Cardiac muscle cell (in vitro differentiated cells and primary cell): ENCODE results near the gene CEACAM19. TPM values are rescaled to one million over a fixed set of nuclear protein-coding genes. Genes with fewer than 3 reads are reported as not detected.

Experiments used
- DNase-seq, 2 donors: peaks; one replicate each; pipeline versions ENCODE4 v3.0.0 to v3.0.0-alpha.2; 2010 to 2017; ENCODE audit warnings: low read depth in 1 of 2, low spot score in 1 of 2
- H3K27ac ChIP-seq: fragments of 200-600 bp; sonication (generic); 2 replicates; pipeline ENCODE4 v1.5.1; 2016
- H3K27me3 ChIP-seq: fragments of 200-600 bp; sonication (generic); 2 replicates; pipeline ENCODE4 v1.6.0; 2016; ENCODE audit warnings: control low read depth
- H3K36me3 ChIP-seq: fragments of 200-600 bp; sonication (generic); 2 replicates; pipeline ENCODE4 v1.5.1; 2016; ENCODE audit warnings: control low read depth
- H3K4me1 ChIP-seq: fragments of 200-600 bp; sonication (generic); 2 replicates; pipeline ENCODE4 v1.8.1; 2017; ENCODE audit warnings: low read depth, mild to moderate bottlenecking, mixed run types
- H3K4me3 ChIP-seq: fragments of 200-600 bp; sonication (generic); 2 replicates; pipeline ENCODE4 v1.5.1; 2016; ENCODE audit warnings: mild to moderate bottlenecking
- H3K9me3 ChIP-seq: fragments of 200-600 bp; sonication (generic); 2 replicates; pipeline ENCODE4 v1.5.1; 2017; ENCODE audit warnings: low read depth, mild to moderate bottlenecking, control low read depth
- CTCF ChIP-seq: IDR thresholded peaks from 2 replicates; pipeline ENCODE4 v1.5.1; 2012; ENCODE audit warnings: low read depth, mild to moderate bottlenecking, low read length
- polyA plus RNA-seq: library from polyadenylated mRNA; unstranded; fragments of >200 nt; fragmentation: Nextera tagmentation; extraction: Ambion mirVana; gene quantifications from 2 replicates; pipeline ENCODE4 v1.2.1, GENCODE V29; 2016
- total RNA-seq: library from RNA; depleted of rRNA; stranded (reverse); fragments of >200 nt; gene quantifications from 2 replicates; pipeline ENCODE4 v1.2.3, GENCODE V29; 2016

The CEACAM19 gene
- total and polyA plus RNA-seq, 2 experiments from 2014 or later: 4.3 to 8.4 TPM

- H3K36me3 ChIP-seq: peaks cover 3% of the 10 kb centered on the region
- no peaks in the 10 kb centered on the region for H3K9me3 ChIP-seq
- no peaks in the 10 kb centered on the region for H3K4me1 ChIP-seq
- H3K4me3 ChIP-seq: peak within 1 kb of the TSS; percentile 77
- no peak for TF ChIP-seq CTCF
- peak; percentile 74 to 79 for DNase-seq
- peak within 1 kb of the TSS; percentile 76 for H3K27ac ChIP-seq
- no peaks in the 10 kb centered on the region for H3K27me3 ChIP-seq
Observed at GRCh38 chr19:44643605-44644401, 27.5 kb upstream of the CEACAM19 start, which contains the start of gene PVR. Gene PVR (plus strand): TSS chr19:44643910. CDS start chr19:44644097, 187 bp downstream.

- DNase-seq: peak in 1 of 2 donors; percentile 23
- peak overlapping the region; percentile 77 for H3K4me3 ChIP-seq
- H3K36me3 ChIP-seq: peaks cover 3% of the 10 kb centered on the region
- TF ChIP-seq CTCF: no peak
- H3K27ac ChIP-seq: peak overlapping the region; percentile 76
- H3K27me3 ChIP-seq: no peaks in the 10 kb centered on the region
- no peaks in the 10 kb centered on the region for H3K9me3 ChIP-seq
- no peaks in the 10 kb centered on the region for H3K4me1 ChIP-seq
Observed at GRCh38 chr19:44644402-44645016, 26.8 kb upstream of the CEACAM19 start.

GRCh38 chr19:44645407-44646048 lies 25.8 kb upstream of the CEACAM19 start:
- no peaks in the 10 kb centered on the region for H3K27me3 ChIP-seq
- H3K27ac ChIP-seq: no peak overlapping the region
- DNase-seq: no peak
- H3K4me1 ChIP-seq: no peaks in the 10 kb centered on the region
- H3K4me3 ChIP-seq: no peak overlapping the region
- H3K9me3 ChIP-seq: no peaks in the 10 kb centered on the region
- TF ChIP-seq CTCF: no peak
- peaks cover 3% of the 10 kb centered on the region for H3K36me3 ChIP-seq

GRCh38 chr19:44646049-44646416 lies 25.2 kb upstream of the CEACAM19 start:
- H3K36me3 ChIP-seq: peaks cover 3% of the 10 kb centered on the region
- H3K9me3 ChIP-seq: no peaks in the 10 kb centered on the region
- H3K4me3 ChIP-seq: no peak overlapping the region
- H3K4me1 ChIP-seq: no peaks in the 10 kb centered on the region
- no peak overlapping the region for H3K27ac ChIP-seq
- H3K27me3 ChIP-seq: no peaks in the 10 kb centered on the region
- DNase-seq: no peak
- no peak for TF ChIP-seq CTCF

GRCh38 chr19:44647144-44647543 lies 24.1 kb upstream of the CEACAM19 start:
- no peaks in the 10 kb centered on the region for H3K27me3 ChIP-seq
- H3K4me1 ChIP-seq: no peaks in the 10 kb centered on the region
- no peak overlapping the region for H3K27ac ChIP-seq
- peaks cover 8% of the 10 kb centered on the region for H3K36me3 ChIP-seq
- no peaks in the 10 kb centered on the region for H3K9me3 ChIP-seq
- no peak for TF ChIP-seq CTCF
- no peak overlapping the region for H3K4me3 ChIP-seq
- DNase-seq: no peak
